Measurements from ENCODE around the gene TTC27.

GRCh38 chr2:32773448-32773808 is 145.6 kb downstream of the TTC27 start:
- TF ChIP-seq CTCF (IDR thresholded peaks at IDR 0.05) (no peak), POLR2A (IDR thresholded peaks at IDR 0.05) (no peak)

Measured in uterus (tissue), 2 donors.